Brain microvascular endothelial cell (primary cell): ENCODE results near the gene ORC3.

Source experiments
- DNase-seq: peaks from one replicate; pipeline ENCODE4 v3.0.0-alpha.2; 2020
- H3K27ac ChIP-seq: fragments of 250-450 bp; sonication (Bioruptor Pico); 2 replicates; pipeline ENCODE4 v1.5.1; 2020; ENCODE audit warnings: mild to moderate bottlenecking, moderate library complexity
- H3K27me3 ChIP-seq: fragments of 250-450 bp; sonication (Bioruptor Pico); replicated peaks from 2 replicates; pipeline ENCODE4 v1.5.1; 2020; ENCODE audit warnings: mild to moderate bottlenecking
- H3K36me3 ChIP-seq: fragments of 250-450 bp; sonication (Bioruptor Pico); replicated peaks from 2 replicates; pipeline ENCODE4 v1.5.1; 2020; ENCODE audit warnings: mild to moderate bottlenecking
- H3K4me3 ChIP-seq: 2 replicates; pipeline ENCODE4 v1.5.1; 2011; ENCODE audit warnings: low read depth, mild to moderate bottlenecking, control low read depth, low read length, moderate library complexity
- CTCF ChIP-seq: IDR thresholded peaks from 2 replicates; pipeline ENCODE4 v1.5.1; 2011; ENCODE audit warnings: low read depth, mild to moderate bottlenecking, moderate library complexity, low read length, control low read depth, inconsistent platforms; ENCODE audit errors: missing control alignments
- in situ Hi-C: cut with HindIII; loops from 2 replicates; pipeline ENCODE4 v1.10.0; 2017; ENCODE audit warnings: low sequenced_read_pairs, low pct_ligation_motif_present

The ORC3 gene

GRCh38 chr6:87670707-87671106 is 80.8 kb downstream of the ORC3 start:
- TF ChIP-seq CTCF: no peak
- in situ Hi-C loops: no loop called here
- no peaks in the 10 kb centered on the region for H3K27me3 ChIP-seq
- no peak overlapping the region for H3K4me3 ChIP-seq
- H3K36me3 ChIP-seq: peaks cover 34% of the 10 kb centered on the region
- DNase-seq: no peak
- no peak overlapping the region for H3K27ac ChIP-seq

GRCh38 chr6:87671555-87672029 is 81.7 kb downstream of the ORC3 start:
- Histone ChIP-seq H3K36me3 (peaks cover 41% of the 10 kb centered on the region), H3K27ac (no peak overlapping the region), H3K27me3 (no peaks in the 10 kb centered on the region), H3K4me3 (no peak overlapping the region)
- TF ChIP-seq CTCF: no peak
- in situ Hi-C loops: no loop called here
- DNase-seq: no peak

GRCh38 chr6:87672641-87673040 is 82.7 kb downstream of the ORC3 start:
- in situ Hi-C loops: no loop called here
- no peak for TF ChIP-seq CTCF
- no peaks in the 10 kb centered on the region for H3K27me3 ChIP-seq
- DNase-seq: no peak
- peaks cover 51% of the 10 kb centered on the region for H3K36me3 ChIP-seq
- no peak overlapping the region for H3K4me3 ChIP-seq
- no peak overlapping the region for H3K27ac ChIP-seq

- Histone ChIP-seq H3K27me3 (no peaks in the 10 kb centered on the region), H3K27ac (no peak overlapping the region), H3K36me3 (peaks cover 57% of the 10 kb centered on the region), H3K4me3 (no peak overlapping the region)
- no peak for TF ChIP-seq CTCF
- in situ Hi-C loops: no loop called here
- no peak for DNase-seq
Observed at GRCh38 chr6:87673237-87673636, 83.3 kb downstream of the ORC3 start.

GRCh38 chr6:87674290-87674689 is 84.4 kb downstream of the ORC3 start:
- no peak overlapping the region for H3K27ac ChIP-seq
- DNase-seq: no peak
- in situ Hi-C loops: no loop called here
- no peak for TF ChIP-seq CTCF
- H3K36me3 ChIP-seq: peaks cover 57% of the 10 kb centered on the region
- H3K27me3 ChIP-seq: no peaks in the 10 kb centered on the region
- H3K4me3 ChIP-seq: no peak overlapping the region

GRCh38 chr6:87675004-87675681 is 85.2 kb downstream of the ORC3 start:
- Histone ChIP-seq H3K27me3 (no peaks in the 10 kb centered on the region), H3K27ac (no peak overlapping the region), H3K36me3 (peaks cover 57% of the 10 kb centered on the region), H3K4me3 (no peak overlapping the region)
- TF ChIP-seq CTCF: no peak
- in situ Hi-C loops: no loop called here
- DNase-seq: no peak
